NCI-H1092 (cell line): ENCODE results near the gene ATXN1.

ENCODE experiments used
- DNase-seq: peaks from one replicate; lab custom pipeline; 2025; lab: John Stamatoyannopoulos, UW

The ATXN1 gene

GRCh38 chr6:16496991-16497801 is 264.1 kb downstream of the ATXN1 start:
- no peak for DNase-seq

- no peak for DNase-seq
Measured at GRCh38 chr6:16496210-16496609, 265.1 kb downstream of the ATXN1 start.

GRCh38 chr6:16494793-16495192 is 266.5 kb downstream of the ATXN1 start:
- no peak for DNase-seq

GRCh38 chr6:16493802-16494201 is 267.5 kb downstream of the ATXN1 start:
- DNase-seq, result no peak

GRCh38 chr6:16493112-16493511 is 268.1 kb downstream of the ATXN1 start:
- DNase-seq, result no peak

GRCh38 chr6:16491666-16492313 is 269.5 kb downstream of the ATXN1 start:
- DNase-seq, result no peak

- no peak for DNase-seq
Measured at GRCh38 chr6:16490616-16491015, 270.6 kb downstream of the ATXN1 start.

GRCh38 chr6:16488813-16489212 is 272.4 kb downstream of the ATXN1 start:
- DNase-seq, result no peak

GRCh38 chr6:16487996-16488674 is 273.1 kb downstream of the ATXN1 start:
- no peak for DNase-seq

GRCh38 chr6:16486661-16487060 is 274.6 kb downstream of the ATXN1 start:
- no peak for DNase-seq

GRCh38 chr6:16483315-16483875 is 277.9 kb downstream of the ATXN1 start:
- no peak for DNase-seq

GRCh38 chr6:16482702-16483314 is 278.5 kb downstream of the ATXN1 start:
- no peak for DNase-seq

GRCh38 chr6:16481697-16482399 is 279.4 kb downstream of the ATXN1 start:
- no peak for DNase-seq

- DNase-seq, result no peak
Measured at GRCh38 chr6:16480763-16481560, 280.3 kb downstream of the ATXN1 start.

- DNase-seq, result no peak
Measured at GRCh38 chr6:16477367-16478149, 283.7 kb downstream of the ATXN1 start.

GRCh38 chr6:16476861-16477260 is 284.4 kb downstream of the ATXN1 start:
- no peak for DNase-seq

- DNase-seq, result no peak
Measured at GRCh38 chr6:16475494-16475781, 285.8 kb downstream of the ATXN1 start.

GRCh38 chr6:16474772-16475493 is 286.3 kb downstream of the ATXN1 start:
- DNase-seq, result no peak
